GM12872 (cell line): ENCODE measurements around the gene ACP5.

Source experiments
- CTCF ChIP-seq: IDR thresholded peaks from 3 replicates; pipeline ENCODE4 v1.5.1; 2011; ENCODE audit warnings: low read depth, mild to moderate bottlenecking, low read length, moderate library complexity; ENCODE audit not compliant: insufficient read depth

ACP5 gene

GRCh38 chr19:11577451-11578257 lies at the start of gene ACP5:
TSS of gene ACP5 (minus strand) at chr19:11577645. CDS start at chr19:11577317, 328 bp downstream.
- no peak for TF ChIP-seq CTCF

- TF ChIP-seq CTCF, result no peak
These were observed 48.8 kb upstream of the ACP5 start for GRCh38 chr19:11626252-11626651.

GRCh38 chr19:11624069-11624463 lies 46.6 kb upstream of the ACP5 start:
- no peak for TF ChIP-seq CTCF

GRCh38 chr19:11620553-11620952 lies 43.1 kb upstream of the ACP5 start:
- TF ChIP-seq CTCF, result no peak

GRCh38 chr19:11617180-11618062 lies 40.0 kb upstream of the ACP5 start:
- no peak for TF ChIP-seq CTCF

GRCh38 chr19:11612816-11613511 lies 35.5 kb upstream of the ACP5 start:
- TF ChIP-seq CTCF, result no peak

GRCh38 chr19:11611730-11612129 lies 34.3 kb upstream of the ACP5 start:
- no peak for TF ChIP-seq CTCF
